Measurements from ENCODE around the gene TRIM6. TPM values are rescaled to one million over a fixed set of nuclear protein-coding genes. Genes with fewer than 3 reads are reported as not detected.
A peak's percentile ranks its signal among the peaks of the same experiment; 100 is the strongest.

Gene TRIM6
- total RNA-seq, 1 donor from 2014 or later: 2.1 TPM

- H3K4me1 Mint-ChIP-seq (ENCODE audit: low read depth): peaks cover 38% of the 10 kb centered on the region
- peak overlapping the region; percentile 83 for H3K4me3 Mint-ChIP-seq (ENCODE audit: unreplicated experiment)
- no peaks in the 10 kb centered on the region for H3K9me3 Mint-ChIP-seq (ENCODE audit: low read depth)
- no peak for TF ChIP-seq CTCF (IDR thresholded peaks at IDR 0.05)
- no peaks in the 10 kb centered on the region for H3K27me3 Mint-ChIP-seq (ENCODE audit: low read depth)
- H3K27ac Mint-ChIP-seq (ENCODE audit: unreplicated experiment): peak overlapping the region; percentile 50
- H3K36me3 Mint-ChIP-seq (ENCODE audit: low read depth): no peaks in the 10 kb centered on the region
- DNase-seq (ENCODE audit: low spot score): no peak
Observed at GRCh38 chr11:5625281-5625680, 28.8 kb downstream of the TRIM6 start.

- no peaks in the 10 kb centered on the region for H3K9me3 Mint-ChIP-seq (ENCODE audit: low read depth)
- no peak overlapping the region for H3K27ac Mint-ChIP-seq (ENCODE audit: unreplicated experiment)
- no peak for TF ChIP-seq CTCF (IDR thresholded peaks at IDR 0.05)
- no peak for DNase-seq (ENCODE audit: low spot score)
- H3K27me3 Mint-ChIP-seq (ENCODE audit: low read depth): no peaks in the 10 kb centered on the region
- peaks cover 29% of the 10 kb centered on the region for H3K4me1 Mint-ChIP-seq (ENCODE audit: low read depth)
- no peak overlapping the region for H3K4me3 Mint-ChIP-seq (ENCODE audit: unreplicated experiment)
- H3K36me3 Mint-ChIP-seq (ENCODE audit: low read depth): peaks cover 2% of the 10 kb centered on the region
Observed at GRCh38 chr11:5626196-5626595, 29.8 kb downstream of the TRIM6 start.

GRCh38 chr11:5631417-5631816 lies 35.0 kb downstream of the TRIM6 start:
- Mint-ChIP-seq H3K36me3 (ENCODE audit: low read depth) (peaks cover 5% of the 10 kb centered on the region), H3K27ac (ENCODE audit: unreplicated experiment) (no peak overlapping the region), H3K4me3 (ENCODE audit: unreplicated experiment) (no peak overlapping the region), H3K27me3 (ENCODE audit: low read depth) (no peaks in the 10 kb centered on the region), H3K9me3 (ENCODE audit: low read depth) (no peaks in the 10 kb centered on the region), H3K4me1 (ENCODE audit: low read depth) (no peaks in the 10 kb centered on the region)
- no peak for TF ChIP-seq CTCF (IDR thresholded peaks at IDR 0.05)
- DNase-seq (ENCODE audit: low spot score): no peak

GRCh38 chr11:5631969-5632635 lies 35.7 kb downstream of the TRIM6 start:
- TF ChIP-seq CTCF (IDR thresholded peaks at IDR 0.05): no peak
- Mint-ChIP-seq H3K4me1 (ENCODE audit: low read depth) (no peaks in the 10 kb centered on the region), H3K9me3 (ENCODE audit: low read depth) (no peaks in the 10 kb centered on the region), H3K36me3 (ENCODE audit: low read depth) (peaks cover 5% of the 10 kb centered on the region), H3K27ac (ENCODE audit: unreplicated experiment) (no peak overlapping the region), H3K4me3 (ENCODE audit: unreplicated experiment) (no peak overlapping the region), H3K27me3 (ENCODE audit: low read depth) (no peaks in the 10 kb centered on the region)
- no peak for DNase-seq (ENCODE audit: low spot score)

- no peak for TF ChIP-seq CTCF (IDR thresholded peaks at IDR 0.05)
- Mint-ChIP-seq H3K9me3 (ENCODE audit: low read depth) (peaks cover 4% of the 10 kb centered on the region), H3K27ac (ENCODE audit: unreplicated experiment) (no peak overlapping the region), H3K4me1 (ENCODE audit: low read depth) (no peaks in the 10 kb centered on the region), H3K36me3 (ENCODE audit: low read depth) (peaks cover 7% of the 10 kb centered on the region), H3K4me3 (ENCODE audit: unreplicated experiment) (no peak overlapping the region), H3K27me3 (ENCODE audit: low read depth) (no peaks in the 10 kb centered on the region)
- DNase-seq (ENCODE audit: low spot score): no peak
Observed at GRCh38 chr11:5639953-5640352, 43.5 kb downstream of the TRIM6 start.
